ENCODE results near the gene FANCF.

GRCh38 chr11:22674470-22675439, 49.1 kb upstream of the FANCF start:
- no peak for TF ChIP-seq CTCF (IDR thresholded peaks at IDR 0.05)
- no peak for TF ChIP-seq POLR2A (IDR thresholded peaks at IDR 0.05)
